ENCODE data around the gene ZNF784. TPM values are rescaled to one million over a fixed set of nuclear protein-coding genes. Genes with fewer than 3 reads are reported as not detected.
A peak's percentile ranks its signal among the peaks of the same experiment; 100 is the strongest.

Gene ZNF784
- total and polyA plus RNA-seq, 2 of the 13 experiments (the other 11 are each of a cell fraction or from before 2014, with no cell fraction given) = 4.1 to 4.2 TPM

DNA sequence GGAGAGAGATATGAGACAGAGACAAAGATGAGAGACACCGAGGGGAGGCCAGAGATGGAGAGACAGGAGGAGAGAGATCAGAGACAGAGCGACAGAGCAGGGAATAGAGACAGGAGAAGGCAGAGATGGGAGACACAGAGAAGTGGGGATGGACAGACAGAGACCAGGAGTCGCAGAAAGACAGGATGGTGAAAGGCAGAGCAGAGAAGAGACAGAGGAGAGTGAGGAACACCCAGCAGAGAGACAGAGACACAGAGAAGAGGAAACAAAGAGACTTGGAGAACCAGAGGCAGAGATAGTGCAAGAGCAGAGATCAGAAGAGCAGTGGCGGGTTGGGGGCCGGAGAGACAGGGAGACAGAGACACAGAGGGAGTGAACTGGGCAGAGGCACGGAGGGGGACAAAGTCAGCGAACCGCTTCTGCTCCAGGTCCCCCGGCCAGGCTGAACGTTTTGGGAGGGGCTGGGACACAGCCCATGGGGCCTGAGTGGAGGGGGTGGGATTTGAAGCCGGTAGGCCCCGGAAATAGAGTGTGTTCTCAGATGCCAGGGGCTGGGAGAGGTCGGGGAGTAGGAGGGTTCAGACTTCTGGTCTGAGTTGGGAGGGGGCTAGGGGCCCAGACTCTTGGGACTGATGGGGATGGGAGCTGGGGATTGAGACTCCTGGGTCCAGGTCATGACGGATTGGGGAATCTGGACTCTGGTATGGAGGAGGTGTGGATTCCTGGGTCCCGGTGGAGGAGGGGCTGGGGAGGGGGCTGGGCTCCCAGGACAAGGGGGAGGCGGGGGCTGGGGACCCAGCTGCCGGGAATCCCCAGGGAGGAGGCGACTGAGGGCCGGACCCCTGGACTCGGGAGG is 44.4 kb downstream of the ZNF784 start (continued):
- TF ChIP-seq ZNF333 (CRISPR knock-in tag; IDR thresholded peaks at IDR 0.05; ENCODE audit: borderline replicate concordance) (no peak), DMAP1 (CRISPR knock-in tag; IDR thresholded peaks at IDR 0.05) (0 out of 2 replicates have a peak, but pooled peaks have one; percentile 2), PCBP1 (IDR thresholded peaks at IDR 0.05; ENCODE audit: borderline replicate concordance, low read depth, low read length) (no peak), MBD4 (IDR thresholded peaks at IDR 0.05; ENCODE audit: borderline replicate concordance, low read length) (no peak), REPIN1 (CRISPR knock-in tag; IDR thresholded peaks at IDR 0.05; ENCODE audit: borderline replicate concordance, low read depth) (no peak), NFIC (IDR thresholded peaks at IDR 0.05; ENCODE audit: low read length) (no peak), ATM (IDR thresholded peaks at IDR 0.05; ENCODE audit: borderline replicate concordance) (no peak), ZNF33B (CRISPR knock-in tag; IDR thresholded peaks at IDR 0.05) (no peak), TBX3 (IDR thresholded peaks at IDR 0.05; ENCODE audit: borderline replicate concordance) (no peak), ZNF136 (CRISPR knock-in tag; IDR thresholded peaks at IDR 0.05; ENCODE audit: low read depth) (no peak), MTA3 (CRISPR knock-in tag; IDR thresholded peaks at IDR 0.05) (no peak), KDM2A (CRISPR knock-in tag; IDR thresholded peaks at IDR 0.05; ENCODE audit: borderline replicate concordance, low read depth) (no peak), NRL (CRISPR knock-in tag; IDR thresholded peaks at IDR 0.05; ENCODE audit: borderline replicate concordance) (no peak), MAFF (IDR thresholded peaks at IDR 0.05; ENCODE audit: low read depth, low read length) (no peak), SMC3 (IDR thresholded peaks at IDR 0.05; ENCODE audit: low read length) (no peak), TGIF2 (CRISPR knock-in tag; IDR thresholded peaks at IDR 0.05) (peak; percentile 18; the same call in 1 of the 2 replicates), SIN3B (IDR thresholded peaks at IDR 0.05; ENCODE audit: low read length) (no peak), ZNF75D (CRISPR knock-in tag; IDR thresholded peaks at IDR 0.05; ENCODE audit: borderline replicate concordance) (no peak), ZKSCAN5 (CRISPR knock-in tag; IDR thresholded peaks at IDR 0.05) (no peak), EHMT2 (IDR thresholded peaks at IDR 0.05; ENCODE audit: borderline replicate concordance, low read depth, low read length) (no peak)
- TF ChIP-seq, protein P1, sequence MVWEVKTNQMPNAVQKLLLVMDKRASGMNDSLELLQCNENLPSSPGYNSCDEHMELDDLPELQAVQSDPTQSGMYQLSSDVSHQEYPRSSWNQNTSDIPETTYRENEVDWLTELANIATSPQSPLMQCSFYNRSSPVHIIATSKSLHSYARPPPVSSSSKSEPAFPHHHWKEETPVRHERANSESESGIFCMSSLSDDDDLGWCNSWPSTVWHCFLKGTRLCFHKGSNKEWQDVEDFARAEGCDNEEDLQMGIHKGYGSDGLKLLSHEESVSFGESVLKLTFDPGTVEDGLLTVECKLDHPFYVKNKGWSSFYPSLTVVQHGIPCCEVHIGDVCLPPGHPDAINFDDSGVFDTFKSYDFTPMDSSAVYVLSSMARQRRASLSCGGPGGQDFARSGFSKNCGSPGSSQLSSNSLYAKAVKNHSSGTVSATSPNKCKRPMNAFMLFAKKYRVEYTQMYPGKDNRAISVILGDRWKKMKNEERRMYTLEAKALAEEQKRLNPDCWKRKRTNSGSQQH (CRISPR knock-in tag; IDR thresholded peaks at IDR 0.05; ENCODE audit: low read depth) = 0 out of 2 replicates have a peak, but pooled peaks have one; percentile 18
- TF ChIP-seq, protein P2, sequence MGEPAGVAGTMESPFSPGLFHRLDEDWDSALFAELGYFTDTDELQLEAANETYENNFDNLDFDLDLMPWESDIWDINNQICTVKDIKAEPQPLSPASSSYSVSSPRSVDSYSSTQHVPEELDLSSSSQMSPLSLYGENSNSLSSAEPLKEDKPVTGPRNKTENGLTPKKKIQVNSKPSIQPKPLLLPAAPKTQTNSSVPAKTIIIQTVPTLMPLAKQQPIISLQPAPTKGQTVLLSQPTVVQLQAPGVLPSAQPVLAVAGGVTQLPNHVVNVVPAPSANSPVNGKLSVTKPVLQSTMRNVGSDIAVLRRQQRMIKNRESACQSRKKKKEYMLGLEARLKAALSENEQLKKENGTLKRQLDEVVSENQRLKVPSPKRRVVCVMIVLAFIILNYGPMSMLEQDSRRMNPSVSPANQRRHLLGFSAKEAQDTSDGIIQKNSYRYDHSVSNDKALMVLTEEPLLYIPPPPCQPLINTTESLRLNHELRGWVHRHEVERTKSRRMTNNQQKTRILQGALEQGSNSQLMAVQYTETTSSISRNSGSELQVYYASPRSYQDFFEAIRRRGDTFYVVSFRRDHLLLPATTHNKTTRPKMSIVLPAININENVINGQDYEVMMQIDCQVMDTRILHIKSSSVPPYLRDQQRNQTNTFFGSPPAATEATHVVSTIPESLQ (CRISPR knock-in tag; conservative IDR thresholded peaks at IDR 0.05) = no peak
- TF ChIP-seq, protein P3, sequence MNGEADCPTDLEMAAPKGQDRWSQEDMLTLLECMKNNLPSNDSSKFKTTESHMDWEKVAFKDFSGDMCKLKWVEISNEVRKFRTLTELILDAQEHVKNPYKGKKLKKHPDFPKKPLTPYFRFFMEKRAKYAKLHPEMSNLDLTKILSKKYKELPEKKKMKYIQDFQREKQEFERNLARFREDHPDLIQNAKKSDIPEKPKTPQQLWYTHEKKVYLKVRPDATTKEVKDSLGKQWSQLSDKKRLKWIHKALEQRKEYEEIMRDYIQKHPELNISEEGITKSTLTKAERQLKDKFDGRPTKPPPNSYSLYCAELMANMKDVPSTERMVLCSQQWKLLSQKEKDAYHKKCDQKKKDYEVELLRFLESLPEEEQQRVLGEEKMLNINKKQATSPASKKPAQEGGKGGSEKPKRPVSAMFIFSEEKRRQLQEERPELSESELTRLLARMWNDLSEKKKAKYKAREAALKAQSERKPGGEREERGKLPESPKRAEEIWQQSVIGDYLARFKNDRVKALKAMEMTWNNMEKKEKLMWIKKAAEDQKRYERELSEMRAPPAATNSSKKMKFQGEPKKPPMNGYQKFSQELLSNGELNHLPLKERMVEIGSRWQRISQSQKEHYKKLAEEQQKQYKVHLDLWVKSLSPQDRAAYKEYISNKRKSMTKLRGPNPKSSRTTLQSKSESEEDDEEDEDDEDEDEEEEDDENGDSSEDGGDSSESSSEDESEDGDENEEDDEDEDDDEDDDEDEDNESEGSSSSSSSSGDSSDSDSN (CRISPR knock-in tag; IDR thresholded peaks at IDR 0.05) = no peak
- TF ChIP-seq, protein P4, sequence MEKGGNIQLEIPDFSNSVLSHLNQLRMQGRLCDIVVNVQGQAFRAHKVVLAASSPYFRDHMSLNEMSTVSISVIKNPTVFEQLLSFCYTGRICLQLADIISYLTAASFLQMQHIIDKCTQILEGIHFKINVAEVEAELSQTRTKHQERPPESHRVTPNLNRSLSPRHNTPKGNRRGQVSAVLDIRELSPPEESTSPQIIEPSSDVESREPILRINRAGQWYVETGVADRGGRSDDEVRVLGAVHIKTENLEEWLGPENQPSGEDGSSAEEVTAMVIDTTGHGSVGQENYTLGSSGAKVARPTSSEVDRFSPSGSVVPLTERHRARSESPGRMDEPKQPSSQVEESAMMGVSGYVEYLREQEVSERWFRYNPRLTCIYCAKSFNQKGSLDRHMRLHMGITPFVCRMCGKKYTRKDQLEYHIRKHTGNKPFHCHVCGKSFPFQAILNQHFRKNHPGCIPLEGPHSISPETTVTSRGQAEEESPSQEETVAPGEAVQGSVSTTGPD (CRISPR knock-in tag; IDR thresholded peaks at IDR 0.05) = no peak

All from HepG2 (cell line).